Activated T-cell treated with anti-CD3 and anti-CD28 coated beads, Interleukin-2, amount 50 U/mL, for 1 hour (primary cell): ENCODE results near the gene RRBP1.

Experiments used
- DNase-seq: peaks from one replicate; pipeline ENCODE4 v3.0.0-alpha.2; 2020

The RRBP1 gene

GRCh38 chr20:17682103-17682888, at the start of gene RRBP1:
Gene RRBP1, minus strand, starts transcription at chr20:17682242. Its CDS starts 21,735 bp downstream, at chr20:17660507.
- DNase-seq: peak; percentile 95

DNA sequence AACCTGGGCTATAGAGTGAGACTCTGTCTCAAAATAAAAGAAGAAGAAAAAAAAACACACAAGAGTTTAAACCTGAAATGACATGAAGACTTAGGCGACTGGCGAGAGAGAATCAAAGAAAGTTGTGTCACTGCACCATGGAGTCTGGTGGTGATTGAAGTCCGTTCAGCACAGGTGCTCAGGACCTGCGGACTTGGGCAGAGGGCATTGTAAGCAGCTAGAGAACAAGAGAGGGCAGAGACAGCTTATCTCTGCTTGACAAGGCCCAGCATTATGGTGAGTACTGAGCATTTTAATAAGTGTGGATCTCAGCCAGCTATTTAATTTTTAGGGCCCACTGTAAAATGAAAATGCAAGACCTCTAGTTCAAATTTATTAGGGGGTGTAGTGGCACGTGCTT, 49.2 kb upstream of the RRBP1 start:
- DNase-seq: no peak

GRCh38 chr20:17730071-17730470, 48.0 kb upstream of the RRBP1 start:
- no peak for DNase-seq

- DNase-seq: no peak
These were observed 46.0 kb upstream of the RRBP1 start for GRCh38 chr20:17728074-17728473.

- no peak for DNase-seq
These were observed 45.3 kb upstream of the RRBP1 start for GRCh38 chr20:17727351-17727750.

GRCh38 chr20:17726902-17727301, 44.9 kb upstream of the RRBP1 start:
- DNase-seq: no peak

DNA sequence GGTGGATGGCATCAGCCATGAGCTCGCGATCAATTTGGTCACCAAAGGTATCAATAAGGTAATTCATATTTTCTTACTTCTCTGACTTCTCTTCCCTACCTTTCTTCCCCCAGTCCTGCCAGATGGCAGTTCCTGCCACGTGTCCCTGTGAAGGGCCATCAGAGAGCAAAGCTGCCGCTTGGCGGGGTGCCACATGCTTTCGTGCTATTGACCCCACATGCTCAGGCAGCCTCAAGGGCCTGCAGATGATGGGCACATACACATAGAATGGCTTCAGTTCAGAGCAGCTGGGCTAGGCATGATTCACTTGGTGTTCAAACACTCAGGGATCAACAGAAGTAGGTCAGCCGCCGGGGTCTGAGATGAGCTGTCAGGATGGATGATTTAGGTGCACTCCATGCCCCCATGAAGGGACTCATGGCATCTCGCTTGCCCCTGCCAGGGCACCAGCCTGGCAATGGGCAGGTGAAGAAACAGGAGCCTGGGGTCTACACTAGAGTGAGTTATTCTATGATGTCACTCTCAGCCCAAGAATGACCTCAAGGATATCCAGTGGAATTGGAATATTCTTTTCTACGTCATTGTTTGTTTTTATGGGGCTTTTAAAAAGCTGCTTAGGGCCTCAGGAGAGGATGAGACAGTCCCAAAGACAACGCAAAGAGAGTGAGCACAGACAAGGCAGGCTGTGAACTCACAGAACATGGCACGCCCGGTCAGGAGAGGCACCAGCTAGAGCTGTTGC, 43.2 kb upstream of the RRBP1 start:
- DNase-seq: no peak

DNA sequence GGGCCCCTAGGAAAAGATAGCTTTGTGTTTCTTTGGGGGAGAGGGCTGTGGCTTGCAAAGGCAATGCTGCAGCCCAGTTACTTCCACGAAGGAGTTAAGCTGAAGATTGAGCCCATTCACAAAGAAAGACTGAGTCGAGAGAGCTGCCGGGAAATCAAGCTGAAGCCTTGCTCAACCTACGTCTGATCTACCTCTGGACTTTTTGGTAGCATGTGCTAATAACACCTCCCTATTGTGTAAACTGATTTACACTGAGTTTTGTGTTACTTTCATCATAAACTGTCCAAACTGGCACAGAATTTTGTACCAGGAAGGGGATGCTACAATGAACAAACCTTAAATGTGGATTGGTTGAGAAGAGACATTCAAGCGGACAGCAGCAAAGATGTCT, 41.3 kb upstream of the RRBP1 start:
- DNase-seq: no peak

DNA sequence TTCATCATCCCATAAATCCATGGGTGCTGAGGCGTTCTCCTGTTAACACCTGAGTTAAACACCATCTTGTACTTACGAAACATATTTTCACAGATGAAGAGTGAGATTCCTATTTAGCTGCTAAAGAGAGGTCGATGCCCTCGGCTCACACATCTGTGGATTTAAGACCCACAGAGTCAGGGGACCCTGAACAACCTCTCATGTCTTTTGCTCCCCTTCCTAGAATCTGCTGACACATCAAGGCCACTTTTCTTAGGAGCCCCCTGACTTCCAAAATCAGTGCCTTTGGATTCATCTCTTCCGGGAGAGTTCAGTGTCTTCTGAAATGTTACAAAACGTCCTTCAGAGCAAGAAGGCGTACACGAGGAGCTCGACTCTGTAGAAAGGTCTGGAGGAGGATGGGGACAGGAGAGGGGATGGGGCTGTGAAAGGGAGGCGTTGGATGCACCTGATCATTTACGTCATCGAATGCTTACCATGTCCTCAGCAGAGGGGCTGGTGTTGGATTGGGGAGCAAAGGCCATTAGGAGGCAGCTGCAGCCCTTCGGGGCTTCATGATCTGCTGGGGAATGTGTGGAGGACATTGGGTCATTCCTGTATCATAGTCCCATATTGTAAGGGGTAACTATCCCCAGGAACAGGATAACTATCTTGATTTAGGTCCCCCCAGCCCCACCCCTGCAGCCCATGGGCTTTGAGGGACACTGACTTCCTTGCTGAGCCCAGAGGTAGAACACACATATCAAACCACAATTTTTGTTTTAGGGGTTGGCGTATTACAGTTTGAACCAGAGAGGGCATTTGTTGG, 40.7 kb upstream of the RRBP1 start:
- no peak for DNase-seq

DNA sequence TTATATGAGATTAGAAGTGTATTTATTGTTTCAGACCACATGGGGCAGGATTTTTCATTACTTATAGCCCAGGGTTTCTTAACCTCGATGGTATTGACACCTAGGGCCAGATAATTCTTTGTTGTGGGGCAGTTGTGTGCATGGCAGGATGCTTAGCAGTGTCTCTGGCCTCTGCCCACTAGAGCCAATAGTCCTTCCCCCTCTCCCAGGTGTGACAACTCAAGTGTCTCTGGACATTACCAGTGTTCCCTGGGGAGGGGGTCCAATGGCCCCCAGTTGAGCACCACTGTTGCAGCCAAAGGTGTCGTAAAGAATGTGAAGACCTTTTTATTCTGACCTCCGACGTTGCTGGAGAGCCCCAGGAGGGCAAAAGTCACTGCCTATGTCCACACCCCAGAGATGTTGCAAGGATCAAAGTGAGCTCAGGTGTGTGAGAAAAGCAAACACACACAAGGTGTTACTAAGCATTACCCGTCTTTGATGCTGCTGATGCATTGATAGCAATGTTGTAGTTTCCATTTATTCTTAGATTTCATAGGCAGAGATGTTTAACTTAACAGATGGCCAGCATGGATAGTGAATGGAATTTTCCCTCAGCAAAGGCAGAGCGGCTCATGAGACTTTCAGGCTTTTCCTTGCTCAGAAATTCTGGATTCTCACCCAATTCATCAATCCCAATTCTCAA, 39.9 kb upstream of the RRBP1 start:
- no peak for DNase-seq

DNA sequence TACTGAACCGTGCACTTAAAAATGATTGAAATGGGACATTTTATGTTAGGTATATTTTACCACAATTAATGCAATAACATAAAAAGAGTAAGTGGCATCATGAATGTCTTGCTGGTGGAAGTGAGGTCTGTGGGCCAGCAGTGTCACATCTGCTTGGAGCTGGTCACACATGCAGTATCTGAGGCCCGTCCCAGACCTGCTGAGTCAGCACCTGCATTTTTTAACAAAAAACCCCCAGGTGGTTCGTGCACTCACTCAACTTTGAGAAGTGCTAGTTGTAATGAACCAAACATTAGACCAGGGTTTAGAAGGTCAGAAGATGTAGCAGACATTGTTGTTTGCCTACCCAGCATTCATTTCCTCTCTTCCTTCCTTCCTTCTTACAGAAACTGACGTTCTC, 38.7 kb upstream of the RRBP1 start:
- DNase-seq: no peak

GRCh38 chr20:17716331-17716730, 34.3 kb upstream of the RRBP1 start:
- no peak for DNase-seq

DNA sequence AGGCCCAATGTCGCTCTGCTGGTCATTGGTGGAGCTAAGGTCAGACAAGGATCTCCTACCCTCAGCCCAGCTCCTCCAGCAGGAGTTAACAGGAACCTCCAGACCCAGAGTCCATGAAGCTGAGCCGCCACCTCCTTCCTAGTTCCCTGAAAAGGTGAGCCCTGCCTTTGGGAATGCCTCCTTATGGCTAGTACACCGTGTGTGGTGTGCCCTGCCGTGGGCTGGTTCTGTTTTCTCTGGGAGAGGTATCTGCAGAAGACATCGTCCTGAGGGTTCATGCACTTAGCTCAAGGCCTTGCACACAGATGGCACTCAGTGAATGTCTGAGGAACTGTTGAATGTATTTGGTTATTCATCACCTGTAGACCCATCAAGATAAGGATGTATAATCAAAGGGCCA, 33.0 kb upstream of the RRBP1 start:
- no peak for DNase-seq

- DNase-seq: no peak
These were observed 32.6 kb upstream of the RRBP1 start for GRCh38 chr20:17714597-17714996.

DNA sequence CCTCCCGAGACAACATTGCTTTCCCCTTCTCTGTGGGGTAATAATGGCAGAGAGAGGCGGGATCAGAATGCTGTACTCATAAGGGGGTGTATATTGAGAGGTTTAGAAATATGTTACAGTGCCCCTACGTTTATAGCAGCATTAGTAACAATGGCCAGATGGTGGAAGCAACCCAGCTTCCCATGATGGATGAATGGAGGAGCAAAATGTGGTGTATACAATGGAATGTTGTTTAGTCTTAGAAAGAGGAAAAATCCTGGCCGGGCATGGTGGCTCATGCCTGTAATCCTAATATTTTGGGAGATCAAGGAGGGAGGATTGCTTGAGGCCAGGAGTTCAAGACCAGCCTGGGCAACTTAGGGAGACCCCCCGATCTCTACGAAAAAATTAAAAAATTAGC, 30.7 kb upstream of the RRBP1 start:
- DNase-seq: no peak

DNA sequence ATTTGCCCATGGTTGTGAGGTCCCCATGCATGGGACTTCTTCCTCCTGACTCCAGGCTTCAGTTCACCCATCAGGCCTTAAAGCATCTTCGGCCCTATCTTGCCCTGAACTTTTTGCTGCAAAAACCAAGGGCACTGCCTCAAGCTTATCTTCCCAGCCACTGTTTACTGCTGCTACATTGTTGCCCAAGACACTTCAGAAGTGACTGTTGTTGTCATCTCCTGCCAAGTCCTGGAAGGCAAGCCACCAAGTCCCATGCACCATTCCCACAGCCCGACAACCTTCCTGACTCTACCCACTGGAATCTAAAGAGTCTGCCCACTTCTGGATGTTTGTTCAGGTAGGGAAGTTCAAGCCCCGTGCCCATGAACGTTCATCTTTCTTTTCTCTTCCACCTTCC, 30.2 kb upstream of the RRBP1 start:
- no peak for DNase-seq

- DNase-seq: no peak
These were observed 29.2 kb upstream of the RRBP1 start for GRCh38 chr20:17711267-17711627.

GRCh38 chr20:17710379-17711266, 28.6 kb upstream of the RRBP1 start:
- no peak for DNase-seq

- no peak for DNase-seq
These were observed 27.6 kb upstream of the RRBP1 start for GRCh38 chr20:17709361-17710293.

- DNase-seq: no peak
These were observed 26.8 kb upstream of the RRBP1 start for GRCh38 chr20:17708675-17709360.
